22Rv1 (cell line): ENCODE measurements around the gene APOBEC3H.
"Not testable (repeated sequence)": the region's sequence is repeated elsewhere in the genome, so short reads cannot be mapped to it uniquely, and the experiment has no call there.

Experiments used
- ZFX ChIP-seq: fragments of 450-650 bp; IDR thresholded peaks from 2 replicates; pipeline ENCODE4 v1.6.1; 2017; ENCODE audit warnings: antibody characterized with exemption, borderline replicate concordance
- TF ChIP-seq, protein P1 (sequence below): fragments of 450-650 bp; IDR thresholded peaks from 2 replicates; pipeline ENCODE4 v1.5.1; 2017; ENCODE audit warnings: mild to moderate bottlenecking

DNA sequence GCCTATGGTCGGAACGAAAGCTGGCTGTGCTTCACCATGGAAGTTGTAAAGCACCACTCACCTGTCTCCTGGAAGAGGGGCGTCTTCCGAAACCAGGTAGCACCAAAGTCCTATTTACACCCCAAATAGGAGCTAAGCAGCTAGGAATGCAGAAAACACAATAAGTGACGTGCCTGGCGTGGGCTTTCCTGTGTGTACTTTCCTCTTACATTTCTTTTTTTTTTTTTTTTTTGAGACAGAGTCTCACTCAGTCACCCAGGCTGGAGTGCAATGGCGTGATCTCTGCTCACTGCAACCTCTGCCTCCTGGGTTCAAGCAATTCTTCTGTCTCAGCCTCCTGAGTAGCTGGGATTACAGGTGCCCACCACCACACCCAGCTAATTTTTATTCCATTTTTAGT lies 47.6 kb upstream of the APOBEC3H start:
- TF ChIP-seq, protein P1, sequence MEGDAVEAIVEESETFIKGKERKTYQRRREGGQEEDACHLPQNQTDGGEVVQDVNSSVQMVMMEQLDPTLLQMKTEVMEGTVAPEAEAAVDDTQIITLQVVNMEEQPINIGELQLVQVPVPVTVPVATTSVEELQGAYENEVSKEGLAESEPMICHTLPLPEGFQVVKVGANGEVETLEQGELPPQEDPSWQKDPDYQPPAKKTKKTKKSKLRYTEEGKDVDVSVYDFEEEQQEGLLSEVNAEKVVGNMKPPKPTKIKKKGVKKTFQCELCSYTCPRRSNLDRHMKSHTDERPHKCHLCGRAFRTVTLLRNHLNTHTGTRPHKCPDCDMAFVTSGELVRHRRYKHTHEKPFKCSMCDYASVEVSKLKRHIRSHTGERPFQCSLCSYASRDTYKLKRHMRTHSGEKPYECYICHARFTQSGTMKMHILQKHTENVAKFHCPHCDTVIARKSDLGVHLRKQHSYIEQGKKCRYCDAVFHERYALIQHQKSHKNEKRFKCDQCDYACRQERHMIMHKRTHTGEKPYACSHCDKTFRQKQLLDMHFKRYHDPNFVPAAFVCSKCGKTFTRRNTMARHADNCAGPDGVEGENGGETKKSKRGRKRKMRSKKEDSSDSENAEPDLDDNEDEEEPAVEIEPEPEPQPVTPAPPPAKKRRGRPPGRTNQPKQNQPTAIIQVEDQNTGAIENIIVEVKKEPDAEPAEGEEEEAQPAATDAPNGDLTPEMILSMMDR = not testable (repeated sequence)
- TF ChIP-seq ZFX = not testable (repeated sequence)
